ENCODE measurements around the gene OCIAD1.
A peak's percentile ranks its signal among the peaks of the same experiment; 100 is the strongest.
"Not testable (repeated sequence)": the region's sequence is repeated elsewhere in the genome, so short reads cannot be mapped to it uniquely, and the experiment has no call there.

The OCIAD1 gene

GRCh38 chr4:48830706-48831531 lies at the start of gene OCIAD1:
TSS of gene OCIAD1 (plus strand) at chr4:48831088. CDS start at chr4:48832625, 1,537 bp downstream.
- peak; percentile 99 for DNase-seq (ENCODE audit: low spot score)

- no peak for DNase-seq (ENCODE audit: low spot score)
Observed at GRCh38 chr4:48781968-48782367, 48.9 kb upstream of the OCIAD1 start.

- no peak for DNase-seq (ENCODE audit: low spot score)
Observed at GRCh38 chr4:48785302-48785701, 45.6 kb upstream of the OCIAD1 start.

- no peak for DNase-seq (ENCODE audit: low spot score)
Observed at GRCh38 chr4:48786549-48786948, 44.3 kb upstream of the OCIAD1 start.

GRCh38 chr4:48787056-48787455 lies 43.8 kb upstream of the OCIAD1 start:
- DNase-seq (ENCODE audit: low spot score) = no peak

GRCh38 chr4:48790561-48790960 lies 40.3 kb upstream of the OCIAD1 start:
- no peak for DNase-seq (ENCODE audit: low spot score)

- DNase-seq (ENCODE audit: low spot score) = no peak
Observed at GRCh38 chr4:48791313-48791712, 39.6 kb upstream of the OCIAD1 start.

- no peak for DNase-seq (ENCODE audit: low spot score)
Observed at GRCh38 chr4:48792348-48793006, 38.4 kb upstream of the OCIAD1 start.

GRCh38 chr4:48795108-48795507 lies 35.8 kb upstream of the OCIAD1 start:
- DNase-seq (ENCODE audit: low spot score) = no peak

- no peak for DNase-seq (ENCODE audit: low spot score)
Observed at GRCh38 chr4:48796191-48796926, 34.5 kb upstream of the OCIAD1 start.

GRCh38 chr4:48796927-48797679 lies 33.8 kb upstream of the OCIAD1 start:
- no peak for DNase-seq (ENCODE audit: low spot score)

- no peak for DNase-seq (ENCODE audit: low spot score)
Observed at GRCh38 chr4:48798117-48798516, 32.8 kb upstream of the OCIAD1 start.

GRCh38 chr4:48799157-48799556 lies 31.7 kb upstream of the OCIAD1 start:
- no peak for DNase-seq (ENCODE audit: low spot score)

GRCh38 chr4:48800155-48800554 lies 30.7 kb upstream of the OCIAD1 start:
- not testable (repeated sequence) for DNase-seq (ENCODE audit: low spot score)

- no peak for DNase-seq (ENCODE audit: low spot score)
Observed at GRCh38 chr4:48801016-48801715, 29.7 kb upstream of the OCIAD1 start.

- DNase-seq (ENCODE audit: low spot score) = peak; percentile 14
Observed at GRCh38 chr4:48804584-48805301, 26.1 kb upstream of the OCIAD1 start.

- DNase-seq (ENCODE audit: low spot score) = no peak
Observed at GRCh38 chr4:48812866-48813265, 18.0 kb upstream of the OCIAD1 start.

GRCh38 chr4:48813964-48814363 lies 16.9 kb upstream of the OCIAD1 start:
- DNase-seq (ENCODE audit: low spot score) = no peak

- DNase-seq (ENCODE audit: low spot score) = no peak
Observed at GRCh38 chr4:48815483-48815882, 15.4 kb upstream of the OCIAD1 start.

- not testable (repeated sequence) for DNase-seq (ENCODE audit: low spot score)
Observed at GRCh38 chr4:48816297-48816696, 14.6 kb upstream of the OCIAD1 start.

- no peak for DNase-seq (ENCODE audit: low spot score)
Observed at GRCh38 chr4:48816971-48817370, 13.9 kb upstream of the OCIAD1 start.
